ENCODE data around the gene FGGY.

FGGY gene

GRCh38 chr1:59342801-59343575 is 46.1 kb downstream of the FGGY start:
- no peaks in the 10 kb centered on the region for H3K36me3 ChIP-seq (ENCODE audit: control insufficient read depth in 2 of 2, insufficient read depth in 1 of 2, low read length in 2 of 2)
- ChIA-PET POLR2A (no interaction called here), CTCF (interaction anchor here (0.7 kb wide), 1 partner anchor 33 kb away, joined by 3 read pairs; no protein-coding TSS in a partner anchor)
- no peaks in the 10 kb centered on the region for H3K4me1 ChIP-seq (ENCODE audit: control insufficient read depth, insufficient read depth, low read length)
- no peak overlapping the region for H3K27ac ChIP-seq (ENCODE audit: extremely low read depth, low read depth, low read length)
- TF ChIP-seq ZBTB21 (tag by site-specific recombination; IDR thresholded peaks at IDR 0.05) = no peak
- TF ChIP-seq REST (tag by site-specific recombination; IDR thresholded peaks at IDR 0.05) = peak; percentile 87
- no peak for TF ChIP-seq ZNF148 (tag by site-specific recombination; IDR thresholded peaks at IDR 0.05; ENCODE audit: borderline replicate concordance)
- no peak overlapping the region for H3K4me3 ChIP-seq (ENCODE audit: low read depth, low read length)
- H3K9me3 ChIP-seq (ENCODE audit: control insufficient read depth, insufficient read depth, low read depth, low read length) = no peaks in the 10 kb centered on the region

GRCh38 chr1:59343576-59343840 is 46.6 kb downstream of the FGGY start:
- H3K36me3 ChIP-seq (ENCODE audit: control insufficient read depth in 2 of 2, insufficient read depth in 1 of 2, low read length in 2 of 2) = no peaks in the 10 kb centered on the region
- CTCF ChIA-PET = interaction anchor here (0.7 kb wide), 1 partner anchor 33 kb away, joined by 3 read pairs; no protein-coding TSS in a partner anchor
- no peaks in the 10 kb centered on the region for H3K9me3 ChIP-seq (ENCODE audit: control insufficient read depth, insufficient read depth, low read depth, low read length)
- TF ChIP-seq ZNF175 (tag by site-specific recombination; IDR thresholded peaks at IDR 0.05) (no peak), MYNN (tag by site-specific recombination; IDR thresholded peaks at IDR 0.05; ENCODE audit: borderline replicate concordance) (no peak), ZNF664 (tag by site-specific recombination; IDR thresholded peaks at IDR 0.05) (peak; percentile 93), ZNF530 (tag by site-specific recombination; IDR thresholded peaks at IDR 0.05; ENCODE audit: low read depth) (no peak), ZXDB (tag by site-specific recombination; IDR thresholded peaks at IDR 0.05) (no peak)
- H3K27ac ChIP-seq (ENCODE audit: extremely low read depth, low read depth, low read length) = no peak overlapping the region
- POLR2A ChIA-PET = no interaction called here
- H3K4me1 ChIP-seq (ENCODE audit: control insufficient read depth, insufficient read depth, low read length) = no peaks in the 10 kb centered on the region
- no peak overlapping the region for H3K4me3 ChIP-seq (ENCODE audit: low read depth, low read length)

- ChIA-PET POLR2A (no interaction called here), CTCF (no interaction called here)
- Histone ChIP-seq H3K27ac (ENCODE audit: extremely low read depth, low read depth, low read length) (no peak overlapping the region), H3K9me3 (ENCODE audit: control insufficient read depth, insufficient read depth, low read depth, low read length) (no peaks in the 10 kb centered on the region), H3K4me3 (ENCODE audit: low read depth, low read length) (no peak overlapping the region), H3K36me3 (ENCODE audit: control insufficient read depth in 2 of 2, insufficient read depth in 1 of 2, low read length in 2 of 2) (no peaks in the 10 kb centered on the region), H3K4me1 (ENCODE audit: control insufficient read depth, insufficient read depth, low read length) (no peaks in the 10 kb centered on the region)
- TF ChIP-seq AEBP2 (tag by site-specific recombination; IDR thresholded peaks at IDR 0.05; ENCODE audit: borderline replicate concordance) (no peak), ZNF555 (tag by site-specific recombination; conservative IDR thresholded peaks at IDR 0.05) (no peak), ZBTB48 (tag by site-specific recombination; IDR thresholded peaks at IDR 0.05) (no peak), ZNF639 (tag by site-specific recombination; IDR thresholded peaks at IDR 0.05) (no peak), BCL6B (tag by site-specific recombination; IDR thresholded peaks at IDR 0.05) (no peak), KLF1 (tag by site-specific recombination; IDR thresholded peaks at IDR 0.05) (no peak), ZNF549 (tag by site-specific recombination; IDR thresholded peaks at IDR 0.05) (no peak), OSR2 (tag by site-specific recombination; IDR thresholded peaks at IDR 0.05) (no peak), ATF2 (tag by site-specific recombination; IDR thresholded peaks at IDR 0.05; ENCODE audit: low read depth) (no peak), ZNF600 (tag by site-specific recombination; IDR thresholded peaks at IDR 0.05) (no peak), ZBTB1 (tag by site-specific recombination; IDR thresholded peaks at IDR 0.05) (no peak)
Observed at GRCh38 chr1:59345221-59345620, 48.3 kb downstream of the FGGY start.

All from HEK293 (cell line).